DOHH2 (cell line): Measurements from ENCODE around the gene OR52K1.
"Not testable (repeated sequence)": the region's sequence is repeated elsewhere in the genome, so short reads cannot be mapped to it uniquely, and the experiment has no call there.

Source experiments
- EZH2phosphoT487 ChIP-seq: fragments of 200-600 bp; sonication (generic); IDR thresholded peaks from 2 replicates; pipeline ENCODE4 v1.6.1; 2017; ENCODE audit warnings: borderline replicate concordance, mild to moderate bottlenecking, antibody characterized with exemption, low read length, moderate library complexity, mixed read lengths
- TF ChIP-seq, protein P1 (sequence below): fragments of 200-600 bp; sonication (generic); IDR thresholded peaks from one replicate; pipeline ENCODE4 v1.5.1; 2014; ENCODE audit warnings: antibody characterized with exemption, mild to moderate bottlenecking, low read depth, low read length; ENCODE audit not compliant: poor library complexity, severe bottlenecking

DNA sequence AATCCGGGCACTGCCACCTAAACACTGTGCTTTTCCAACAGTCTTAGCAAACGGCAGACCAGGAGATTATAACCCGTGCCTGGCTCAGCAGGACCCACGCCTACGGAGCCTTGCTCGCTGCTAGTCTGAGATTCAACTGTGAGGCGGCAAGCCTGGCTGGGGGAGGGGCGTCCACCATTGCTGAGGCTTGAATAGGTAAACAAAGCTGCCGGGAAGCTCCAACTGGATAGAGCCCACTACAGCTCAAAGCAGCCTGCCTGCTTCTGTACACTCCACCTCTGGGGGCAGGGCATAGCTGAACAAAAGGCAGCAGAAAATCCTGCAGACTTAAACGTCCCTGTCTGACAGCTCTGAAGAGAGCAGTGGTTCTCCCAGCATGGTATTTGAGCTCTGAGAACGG lies 49.2 kb downstream of the OR52K1 start:
- TF ChIP-seq EZH2phosphoT487, result not testable (repeated sequence)
- TF ChIP-seq, protein P1, sequence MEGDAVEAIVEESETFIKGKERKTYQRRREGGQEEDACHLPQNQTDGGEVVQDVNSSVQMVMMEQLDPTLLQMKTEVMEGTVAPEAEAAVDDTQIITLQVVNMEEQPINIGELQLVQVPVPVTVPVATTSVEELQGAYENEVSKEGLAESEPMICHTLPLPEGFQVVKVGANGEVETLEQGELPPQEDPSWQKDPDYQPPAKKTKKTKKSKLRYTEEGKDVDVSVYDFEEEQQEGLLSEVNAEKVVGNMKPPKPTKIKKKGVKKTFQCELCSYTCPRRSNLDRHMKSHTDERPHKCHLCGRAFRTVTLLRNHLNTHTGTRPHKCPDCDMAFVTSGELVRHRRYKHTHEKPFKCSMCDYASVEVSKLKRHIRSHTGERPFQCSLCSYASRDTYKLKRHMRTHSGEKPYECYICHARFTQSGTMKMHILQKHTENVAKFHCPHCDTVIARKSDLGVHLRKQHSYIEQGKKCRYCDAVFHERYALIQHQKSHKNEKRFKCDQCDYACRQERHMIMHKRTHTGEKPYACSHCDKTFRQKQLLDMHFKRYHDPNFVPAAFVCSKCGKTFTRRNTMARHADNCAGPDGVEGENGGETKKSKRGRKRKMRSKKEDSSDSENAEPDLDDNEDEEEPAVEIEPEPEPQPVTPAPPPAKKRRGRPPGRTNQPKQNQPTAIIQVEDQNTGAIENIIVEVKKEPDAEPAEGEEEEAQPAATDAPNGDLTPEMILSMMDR, result not testable (repeated sequence)
